ENCODE measurements around the gene TVP23C. TPM values are rescaled to one million over a fixed set of nuclear protein-coding genes. Genes with fewer than 3 reads are reported as not detected.

The TVP23C gene
- total RNA-seq, 2 donors from 2014 or later: 30.7 to 73.2 TPM

- DNase-seq: peak; percentile 98
- whole genome bisulfite sequencing, 2 experiments (ENCODE audit: insufficient coverage in 1 of 2, insufficient read length in 1 of 2): 63 to 64% methylated on average over 28 to 32 of the region's 32 CpGs
- H3K4me1 ChIP-seq (ENCODE audit: control insufficient read depth, insufficient read depth, low read length): no peaks in the 10 kb centered on the region
- no peaks in the 10 kb centered on the region for H3K27me3 ChIP-seq (ENCODE audit: control insufficient read depth, insufficient read depth, low read length, poor library complexity, severe bottlenecking)
- peaks cover 73% of the 10 kb centered on the region for H3K36me3 Mint-ChIP-seq (ENCODE audit: low read depth)
- H3K9ac ChIP-seq (ENCODE audit: extremely low read depth, low read length, poor library complexity, severe bottlenecking): no peak overlapping the region
- no peaks in the 10 kb centered on the region for H3K9me3 Mint-ChIP-seq
- no peaks in the 10 kb centered on the region for H3K9me3 ChIP-seq (ENCODE audit: control insufficient read depth, low read length)
- H3K27ac ChIP-seq (ENCODE audit: low read depth, low read length): no peak overlapping the region
- H3K27ac Mint-ChIP-seq: peak overlapping the region; percentile 60
- H3K4me3 ChIP-seq (ENCODE audit: low read length): no peak overlapping the region
- peak; percentile 92 for TF ChIP-seq CTCF (conservative IDR thresholded peaks at IDR 0.05)
- peaks cover 84% of the 10 kb centered on the region for H3K36me3 ChIP-seq (ENCODE audit: control insufficient read depth, insufficient read depth, low read length)
- H3K27me3 Mint-ChIP-seq (ENCODE audit: insufficient read depth): no peaks in the 10 kb centered on the region
- H3K4me1 Mint-ChIP-seq: peaks cover 2% of the 10 kb centered on the region
- H3K4me3 Mint-ChIP-seq: no peak overlapping the region
Observed at GRCh38 chr17:15502369-15503112, 60.7 kb downstream of the TVP23C start.

GRCh38 chr17:15501793-15502192, 61.5 kb downstream of the TVP23C start:
- peaks cover 73% of the 10 kb centered on the region for H3K36me3 Mint-ChIP-seq (ENCODE audit: low read depth)
- H3K4me3 Mint-ChIP-seq: no peak overlapping the region
- no peaks in the 10 kb centered on the region for H3K27me3 Mint-ChIP-seq (ENCODE audit: insufficient read depth)
- H3K9ac ChIP-seq (ENCODE audit: extremely low read depth, low read length, poor library complexity, severe bottlenecking): no peak overlapping the region
- H3K27ac ChIP-seq (ENCODE audit: low read depth, low read length): no peak overlapping the region
- H3K9me3 ChIP-seq (ENCODE audit: control insufficient read depth, low read length): peaks cover 1% of the 10 kb centered on the region
- H3K4me1 Mint-ChIP-seq: peaks cover 2% of the 10 kb centered on the region
- WGBS, 2 experiments (ENCODE audit: insufficient coverage in 1 of 2, insufficient read length in 1 of 2): 92 to 96% methylated on average over 4 to 7 of the region's 7 CpGs
- no peaks in the 10 kb centered on the region for H3K9me3 Mint-ChIP-seq
- no peak for TF ChIP-seq CTCF (conservative IDR thresholded peaks at IDR 0.05)
- H3K4me3 ChIP-seq (ENCODE audit: low read length): no peak overlapping the region
- DNase-seq: no peak
- H3K4me1 ChIP-seq (ENCODE audit: control insufficient read depth, insufficient read depth, low read length): no peaks in the 10 kb centered on the region
- H3K27me3 ChIP-seq (ENCODE audit: control insufficient read depth, insufficient read depth, low read length, poor library complexity, severe bottlenecking): no peaks in the 10 kb centered on the region
- H3K27ac Mint-ChIP-seq: no peak overlapping the region
- H3K36me3 ChIP-seq (ENCODE audit: control insufficient read depth, insufficient read depth, low read length): peaks cover 85% of the 10 kb centered on the region

GRCh38 chr17:15501282-15501681, 62.0 kb downstream of the TVP23C start:
- Mint-ChIP-seq H3K36me3 (ENCODE audit: low read depth) (peaks cover 71% of the 10 kb centered on the region), H3K9me3 (no peaks in the 10 kb centered on the region), H3K27me3 (ENCODE audit: insufficient read depth) (no peaks in the 10 kb centered on the region), H3K27ac (no peak overlapping the region), H3K4me3 (no peak overlapping the region), H3K4me1 (peaks cover 2% of the 10 kb centered on the region)
- no peak for DNase-seq
- Histone ChIP-seq H3K36me3 (ENCODE audit: control insufficient read depth, insufficient read depth, low read length) (peaks cover 88% of the 10 kb centered on the region), H3K9me3 (ENCODE audit: control insufficient read depth, low read length) (peaks cover 6% of the 10 kb centered on the region), H3K9ac (ENCODE audit: extremely low read depth, low read length, poor library complexity, severe bottlenecking) (no peak overlapping the region), H3K27me3 (ENCODE audit: control insufficient read depth, insufficient read depth, low read length, poor library complexity, severe bottlenecking) (no peaks in the 10 kb centered on the region), H3K4me3 (ENCODE audit: low read length) (no peak overlapping the region), H3K4me1 (ENCODE audit: control insufficient read depth, insufficient read depth, low read length) (no peaks in the 10 kb centered on the region), H3K27ac (ENCODE audit: low read depth, low read length) (no peak overlapping the region)
- 75 to 85% methylated on average over 3 of the region's 3 CpGs for WGBS, 2 experiments (ENCODE audit: insufficient coverage in 1 of 2, insufficient read length in 1 of 2)
- no peak for TF ChIP-seq CTCF (conservative IDR thresholded peaks at IDR 0.05)
